Tibial nerve (tissue), 4 donors: Measurements from ENCODE around the gene CCDC186. TPM values are rescaled to one million over a fixed set of nuclear protein-coding genes. Genes with fewer than 3 reads are reported as not detected.

Experiments used
- DNase-seq, 2 donors: peaks; one replicate each; pipeline ENCODE4 v3.0.0-alpha.2; 2019; ENCODE audit warnings: low spot score in 2 of 2
- H3K27ac ChIP-seq, 4 donors: fragments of 200-600 bp; sonication (generic) in 3 of 4; one replicate each; pipeline ENCODE4 v1.5.1; 2017 to 2019; ENCODE audit warnings: mild to moderate bottlenecking in 1 of 4
- H3K27me3 ChIP-seq, 2 donors: fragments of 200-600 bp; sonication (generic) in 1 of 2; one replicate each; pipeline versions ENCODE4 v1.5.1 to v1.6.0; 2017 to 2019
- H3K36me3 ChIP-seq, 3 donors: fragments of 200-600 bp; sonication (generic); one replicate each; pipeline ENCODE4 v1.5.1; 2018 to 2019
- H3K4me1 ChIP-seq, 4 donors: fragments of 200-600 bp; sonication (generic) in 3 of 4; one replicate each; pipeline ENCODE4 v1.5.1; 2017 to 2019
- H3K4me3 ChIP-seq, 4 donors: fragments of 200-600 bp; sonication (generic) in 3 of 4; one replicate each; pipeline ENCODE4 v1.5.1; 2017 to 2019; ENCODE audit warnings: mild to moderate bottlenecking in 1 of 4, moderate library complexity in 1 of 4
- H3K9me3 ChIP-seq, 4 donors: fragments of 200-600 bp; sonication (generic) in 3 of 4; one replicate each; pipeline ENCODE4 v1.5.1; 2017 to 2019
- EP300 ChIP-seq, 2 donors: sonication (generic); formaldehyde crosslinking; IDR thresholded peaks; one replicate each; pipeline ENCODE4 v1.6.1; 2017; ENCODE audit warnings: antibody characterized with exemption in 2 of 2, mild to moderate bottlenecking in 1 of 2
- POLR2A ChIP-seq, 2 donors: fragments of 450-650 bp; IDR thresholded peaks; one replicate each; pipeline ENCODE4 v1.6.1; 2017; ENCODE audit warnings: antibody characterized with exemption in 2 of 2, mild to moderate bottlenecking in 2 of 2, moderate library complexity in 2 of 2
- WGBS, 2 donors: methylation state at CpG; one replicate each; pipeline ENCODE4 v1.1.5; 2018; 5-methylcytosine and 5-hydroxymethylcytosine counted together
- total RNA-seq, 4 donors: library from RNA; depleted of rRNA; stranded (reverse); fragments of >200 nt; gene quantifications; one replicate each; pipeline ENCODE4 v1.1.0, GENCODE V29; 2016
- TF ChIP-seq, protein P1 (sequence below), 5 experiments: fragments of 200-600 bp in 3 of 5; fragments of 450-650 bp in 2 of 5; sonication (generic) in 3 of 5; IDR thresholded peaks; one replicate each; pipeline ENCODE4 v1.5.1; 2016 to 2019; ENCODE audit warnings: antibody characterized with exemption in 5 of 5, mild to moderate bottlenecking in 3 of 5, moderate library complexity in 2 of 5

The CCDC186 gene
- total RNA-seq, 4 donors from 2014 or later: 11.6 to 18.0 (median 14.4) TPM

DNA sequence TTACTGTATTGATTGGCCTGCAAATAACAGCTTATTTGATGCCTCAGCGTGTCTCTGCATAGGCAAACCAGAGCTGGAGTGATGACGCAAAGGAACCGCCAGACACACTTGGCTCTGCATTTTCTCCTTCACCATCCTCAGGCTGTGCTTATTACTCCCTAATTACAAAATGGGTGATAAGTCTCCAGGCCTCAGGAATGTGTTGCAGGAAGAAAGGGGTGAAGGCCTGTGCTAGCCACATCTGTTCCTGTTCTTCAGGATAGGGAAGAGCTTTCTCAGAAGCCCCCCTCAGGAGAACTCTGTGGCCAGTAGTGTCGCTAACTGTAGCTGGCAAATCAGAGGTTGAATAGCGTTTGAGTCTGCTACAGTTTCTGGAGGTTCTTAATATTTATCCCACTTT lies 10.3 kb upstream of the CCDC186 start:
- Histone ChIP-seq H3K4me3 (no peak overlapping the region), H3K27me3 (no peaks in the 10 kb centered on the region)
- WGBS, 2 donors: 84 to 89% methylated on average over 5 of the region's 5 CpGs

GRCh38 chr10:114183563-114183962 lies 9.6 kb upstream of the CCDC186 start:
- Histone ChIP-seq H3K9me3 (no peaks in the 10 kb centered on the region), H3K4me1 (no peaks in the 10 kb centered on the region), H3K27ac (no peak overlapping the region), H3K4me3 (no peak overlapping the region), H3K27me3 (no peaks in the 10 kb centered on the region), H3K36me3 (no peaks in the 10 kb centered on the region)
- TF ChIP-seq, protein P1, sequence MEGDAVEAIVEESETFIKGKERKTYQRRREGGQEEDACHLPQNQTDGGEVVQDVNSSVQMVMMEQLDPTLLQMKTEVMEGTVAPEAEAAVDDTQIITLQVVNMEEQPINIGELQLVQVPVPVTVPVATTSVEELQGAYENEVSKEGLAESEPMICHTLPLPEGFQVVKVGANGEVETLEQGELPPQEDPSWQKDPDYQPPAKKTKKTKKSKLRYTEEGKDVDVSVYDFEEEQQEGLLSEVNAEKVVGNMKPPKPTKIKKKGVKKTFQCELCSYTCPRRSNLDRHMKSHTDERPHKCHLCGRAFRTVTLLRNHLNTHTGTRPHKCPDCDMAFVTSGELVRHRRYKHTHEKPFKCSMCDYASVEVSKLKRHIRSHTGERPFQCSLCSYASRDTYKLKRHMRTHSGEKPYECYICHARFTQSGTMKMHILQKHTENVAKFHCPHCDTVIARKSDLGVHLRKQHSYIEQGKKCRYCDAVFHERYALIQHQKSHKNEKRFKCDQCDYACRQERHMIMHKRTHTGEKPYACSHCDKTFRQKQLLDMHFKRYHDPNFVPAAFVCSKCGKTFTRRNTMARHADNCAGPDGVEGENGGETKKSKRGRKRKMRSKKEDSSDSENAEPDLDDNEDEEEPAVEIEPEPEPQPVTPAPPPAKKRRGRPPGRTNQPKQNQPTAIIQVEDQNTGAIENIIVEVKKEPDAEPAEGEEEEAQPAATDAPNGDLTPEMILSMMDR (IDR thresholded peaks at IDR 0.05): no peak
- TF ChIP-seq POLR2A (IDR thresholded peaks at IDR 0.05): no peak
- no peak for TF ChIP-seq EP300 (IDR thresholded peaks at IDR 0.05)
- WGBS, 2 donors: 88 to 90% methylated on average over 9 of the region's 9 CpGs
- no peak for DNase-seq

More for the DNA sequence above, 10.3 kb upstream of the CCDC186 start:
- no peak for DNase-seq
- H3K4me1 ChIP-seq: no peaks in the 10 kb centered on the region
- TF ChIP-seq, protein P1 (IDR thresholded peaks at IDR 0.05): no peak
- no peak for TF ChIP-seq EP300 (IDR thresholded peaks at IDR 0.05)
- no peak for TF ChIP-seq POLR2A (IDR thresholded peaks at IDR 0.05)
- H3K27ac ChIP-seq: no peak overlapping the region
- no peaks in the 10 kb centered on the region for H3K36me3 ChIP-seq
- H3K9me3 ChIP-seq: no peaks in the 10 kb centered on the region

GRCh38 chr10:114181971-114182370 lies 8.0 kb upstream of the CCDC186 start:
- Histone ChIP-seq H3K9me3 (no peaks in the 10 kb centered on the region), H3K4me1 (no peaks in the 10 kb centered on the region), H3K36me3 (no peaks in the 10 kb centered on the region), H3K4me3 (no peak overlapping the region), H3K27me3 (no peaks in the 10 kb centered on the region), H3K27ac (no peak overlapping the region)
- DNase-seq: peak in 1 of 2 donors; percentile 16
- WGBS, 2 donors: 36 to 40% methylated on average over 5 of the region's 5 CpGs
- TF ChIP-seq, protein P1 (IDR thresholded peaks at IDR 0.05): no peak
- peak in 1 of 2 donors; percentile 8 for TF ChIP-seq EP300 (IDR thresholded peaks at IDR 0.05)

GRCh38 chr10:114180937-114181336 lies 6.9 kb upstream of the CCDC186 start:
- Histone ChIP-seq H3K27me3 (no peaks in the 10 kb centered on the region), H3K4me3 (no peak overlapping the region), H3K36me3 (no peaks in the 10 kb centered on the region), H3K27ac (no peak overlapping the region), H3K9me3 (no peaks in the 10 kb centered on the region), H3K4me1 (no peaks in the 10 kb centered on the region)
- WGBS, 2 donors: 82% methylated on average over 3 of the region's 3 CpGs
- TF ChIP-seq, protein P1 (IDR thresholded peaks at IDR 0.05): no peak
- DNase-seq: no peak

DNA sequence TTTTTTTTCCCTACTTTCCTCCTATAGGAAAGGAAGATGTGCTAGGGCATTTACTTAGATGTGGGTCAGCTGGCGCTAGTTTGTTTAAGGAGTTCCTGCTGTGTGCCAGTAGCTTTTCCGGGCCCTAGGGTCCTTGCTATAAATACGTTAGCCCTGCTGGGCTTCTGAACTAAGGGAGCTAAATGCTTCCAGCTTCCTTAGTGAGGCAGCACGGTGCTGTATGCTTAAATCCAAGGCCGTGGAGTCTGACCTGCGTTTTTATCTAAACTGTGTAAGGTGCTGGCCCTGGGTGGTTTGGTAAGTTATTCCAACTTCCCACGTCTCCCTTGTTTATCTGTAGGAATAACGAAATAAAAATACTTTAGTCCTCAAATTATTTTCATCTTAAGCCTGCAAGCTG lies 5.7 kb upstream of the CCDC186 start:
- Histone ChIP-seq H3K36me3 (no peaks in the 10 kb centered on the region), H3K4me3 (no peak overlapping the region), H3K9me3 (no peaks in the 10 kb centered on the region), H3K27ac (no peak overlapping the region), H3K4me1 (peaks cover 0 to 6% (median 0%) of the 10 kb centered on the region in 4 donors), H3K27me3 (no peaks in the 10 kb centered on the region)
- TF ChIP-seq, protein P1 (IDR thresholded peaks at IDR 0.05): no peak
- TF ChIP-seq POLR2A (IDR thresholded peaks at IDR 0.05): no peak
- TF ChIP-seq EP300 (IDR thresholded peaks at IDR 0.05): no peak
- 62 to 69% methylated on average over 8 of the region's 8 CpGs for WGBS, 2 donors
- DNase-seq: no peak
